Mucosa of descending colon (tissue), 3 donors: ENCODE results near the gene PUM1. TPM values are rescaled to one million over a fixed set of nuclear protein-coding genes. Genes with fewer than 3 reads are reported as not detected.
"Not testable (repeated sequence)": the region's sequence is repeated elsewhere in the genome, so short reads cannot be mapped to it uniquely, and the experiment has no call there.

Source experiments
- ATAC-seq: fragments of 200-7000 bp; cut with Tn5 transposase; one replicate; pipeline ENCODE4 v1.9.1; 2020; ENCODE audit warnings: mild to moderate bottlenecking, moderate library complexity
- DNase-seq, 3 donors: peaks; one replicate each; pipeline ENCODE4 v3.0.0-alpha.2; 2020
- H3K36me3 ChIP-seq: fragments of 200-600 bp; one replicate; pipeline ENCODE4 v1.8.0; 2021; ENCODE audit warnings: low read depth, mild to moderate bottlenecking
- H3K4me1 ChIP-seq: fragments of 200-600 bp; one replicate; pipeline ENCODE4 v1.8.0; 2021; ENCODE audit warnings: low read depth, mild to moderate bottlenecking
- H3K4me3 ChIP-seq: fragments of 200-600 bp; one replicate; pipeline ENCODE4 v1.8.0; 2021; ENCODE audit warnings: mild to moderate bottlenecking
- H3K9me3 ChIP-seq: fragments of 200-600 bp; one replicate; pipeline ENCODE4 v1.8.0; 2021; ENCODE audit warnings: mild to moderate bottlenecking
- CTCF ChIP-seq: fragments of 200-600 bp; IDR thresholded peaks from one replicate; pipeline ENCODE4 v1.8.0; 2022; ENCODE audit warnings: antibody characterized with exemption, mild to moderate bottlenecking
- intact Hi-C, 2 donors: fragments of 100-400 bp; cut with DNase I in 1 of 2; cut with micrococcal nuclease in 1 of 2; formaldehyde crosslinking; loops; one replicate each; pipeline versions ENCODE4 v1.11.0 to v1.11.1; 2022; cut with DNase I, micrococcal nuclease
- total RNA-seq, 3 donors: library from RNA; stranded (reverse); fragmentation: NEBNext Ultra II Directional in 2 of 3; extraction: Animal tissue kit (Norgen Biotek cat#: 25700) in 2 of 3; gene quantifications; one replicate each; pipeline versions ENCODE4 v1.2.1 to v1.2.4, GENCODE V29; 2021 to 2023
- donor health status: DM: no; HTN: no; CAD: no; lungs with moderate emphysema.
- donor health status: DM: no; HTN: no; CAD: no.
- donor health status: DM: no; HTN: yes; CAD: no.

The PUM1 gene
- total RNA-seq, 3 donors from 2014 or later = 116 to 135 (median 127) TPM

GRCh38 chr1:30977511-30977910 lies 88.0 kb downstream of the PUM1 start:
- H3K36me3 ChIP-seq = peaks cover 5% of the 10 kb centered on the region
- no peaks in the 10 kb centered on the region for H3K9me3 ChIP-seq
- H3K4me3 ChIP-seq = no peak overlapping the region
- no peak for TF ChIP-seq CTCF
- no peak for ATAC-seq
- DNase-seq = no peak
- peaks cover 13% of the 10 kb centered on the region for H3K4me1 ChIP-seq
- intact Hi-C loops = no loop called here

- peak; percentile 10 for ATAC-seq
- peaks cover 5% of the 10 kb centered on the region for H3K36me3 ChIP-seq
Measured at GRCh38 chr1:30977105-30977504, 88.4 kb downstream of the PUM1 start.

GRCh38 chr1:30976143-30976542 lies 89.4 kb downstream of the PUM1 start:
- no peak for DNase-seq
- intact Hi-C loops = no loop called here
- no peak for TF ChIP-seq CTCF
- Histone ChIP-seq H3K9me3 (no peaks in the 10 kb centered on the region), H3K4me1 (peaks cover 13% of the 10 kb centered on the region), H3K36me3 (peaks cover 5% of the 10 kb centered on the region), H3K4me3 (no peak overlapping the region)
- ATAC-seq = peak; percentile 86

More at GRCh38 chr1:30977105-30977504, 88.4 kb downstream of the PUM1 start:
- H3K4me3 ChIP-seq = no peak overlapping the region
- no peak for TF ChIP-seq CTCF
- intact Hi-C loops = no loop called here
- H3K4me1 ChIP-seq = peaks cover 13% of the 10 kb centered on the region
- no peaks in the 10 kb centered on the region for H3K9me3 ChIP-seq
- no peak for DNase-seq

- H3K4me1 ChIP-seq = peaks cover 13% of the 10 kb centered on the region
- TF ChIP-seq CTCF = no peak
Measured at GRCh38 chr1:30975217-30975616, 90.3 kb downstream of the PUM1 start.

GRCh38 chr1:30974536-30974935 lies 91.0 kb downstream of the PUM1 start:
- H3K36me3 ChIP-seq = peaks cover 5% of the 10 kb centered on the region
- no peak for TF ChIP-seq CTCF
- intact Hi-C loops = no loop called here

More at GRCh38 chr1:30975217-30975616, 90.3 kb downstream of the PUM1 start:
- DNase-seq = no peak
- no peaks in the 10 kb centered on the region for H3K9me3 ChIP-seq
- intact Hi-C loops = no loop called here
- H3K4me3 ChIP-seq = no peak overlapping the region
- no peak for ATAC-seq
- peaks cover 5% of the 10 kb centered on the region for H3K36me3 ChIP-seq

GRCh38 chr1:30972349-30972748 lies 93.2 kb downstream of the PUM1 start:
- DNase-seq, intact Hi-C loops: not testable (repeated sequence)

More at GRCh38 chr1:30974536-30974935, 91.0 kb downstream of the PUM1 start:
- Histone ChIP-seq H3K4me3 (no peak overlapping the region), H3K4me1 (peaks cover 13% of the 10 kb centered on the region), H3K9me3 (no peaks in the 10 kb centered on the region)
- no peak for ATAC-seq
- no peak for DNase-seq

More at GRCh38 chr1:30972349-30972748, 93.2 kb downstream of the PUM1 start:
- not testable (repeated sequence) for H3K4me3 ChIP-seq, H3K36me3 ChIP-seq, ATAC-seq, H3K9me3 ChIP-seq
- peaks cover 13% of the 10 kb centered on the region for H3K4me1 ChIP-seq
